VCaP (cell line): ENCODE data around the gene HAPLN1.
"Not testable (repeated sequence)": the region's sequence is repeated elsewhere in the genome, so short reads cannot be mapped to it uniquely, and the experiment has no call there.

ENCODE experiments used
- H3K27ac ChIP-seq: fragments of 450-650 bp; 2 replicates; pipeline ENCODE4 v1.5.1; 2017
- TF ChIP-seq, protein P1 (sequence below): fragments of 450-650 bp; conservative IDR thresholded peaks from 2 replicates; pipeline ENCODE4 v1.5.1; 2017; ENCODE audit warnings: mild to moderate bottlenecking, moderate library complexity

HAPLN1 gene

DNA sequence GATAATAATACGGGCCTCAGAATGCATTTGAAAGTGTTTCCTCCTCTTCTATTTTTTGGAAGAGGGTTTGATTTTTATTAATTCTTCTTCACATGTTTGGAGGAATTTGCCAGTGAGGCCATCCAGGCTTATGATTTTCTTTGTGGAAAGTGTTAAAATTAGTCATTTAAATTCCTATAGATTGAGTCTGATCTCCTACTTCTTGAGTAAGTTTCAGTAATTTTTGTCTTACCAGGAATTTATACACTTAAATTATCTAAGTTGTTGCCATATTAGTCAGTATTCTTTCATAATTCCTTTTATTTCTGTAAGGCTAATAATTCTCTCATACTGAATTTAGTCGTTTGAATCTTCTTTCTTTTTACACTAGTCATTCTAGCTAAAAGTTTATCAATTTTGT lies 25.2 kb upstream of the HAPLN1 start:
- TF ChIP-seq, protein P1, sequence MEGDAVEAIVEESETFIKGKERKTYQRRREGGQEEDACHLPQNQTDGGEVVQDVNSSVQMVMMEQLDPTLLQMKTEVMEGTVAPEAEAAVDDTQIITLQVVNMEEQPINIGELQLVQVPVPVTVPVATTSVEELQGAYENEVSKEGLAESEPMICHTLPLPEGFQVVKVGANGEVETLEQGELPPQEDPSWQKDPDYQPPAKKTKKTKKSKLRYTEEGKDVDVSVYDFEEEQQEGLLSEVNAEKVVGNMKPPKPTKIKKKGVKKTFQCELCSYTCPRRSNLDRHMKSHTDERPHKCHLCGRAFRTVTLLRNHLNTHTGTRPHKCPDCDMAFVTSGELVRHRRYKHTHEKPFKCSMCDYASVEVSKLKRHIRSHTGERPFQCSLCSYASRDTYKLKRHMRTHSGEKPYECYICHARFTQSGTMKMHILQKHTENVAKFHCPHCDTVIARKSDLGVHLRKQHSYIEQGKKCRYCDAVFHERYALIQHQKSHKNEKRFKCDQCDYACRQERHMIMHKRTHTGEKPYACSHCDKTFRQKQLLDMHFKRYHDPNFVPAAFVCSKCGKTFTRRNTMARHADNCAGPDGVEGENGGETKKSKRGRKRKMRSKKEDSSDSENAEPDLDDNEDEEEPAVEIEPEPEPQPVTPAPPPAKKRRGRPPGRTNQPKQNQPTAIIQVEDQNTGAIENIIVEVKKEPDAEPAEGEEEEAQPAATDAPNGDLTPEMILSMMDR = no peak
- H3K27ac ChIP-seq = no peak overlapping the region

DNA sequence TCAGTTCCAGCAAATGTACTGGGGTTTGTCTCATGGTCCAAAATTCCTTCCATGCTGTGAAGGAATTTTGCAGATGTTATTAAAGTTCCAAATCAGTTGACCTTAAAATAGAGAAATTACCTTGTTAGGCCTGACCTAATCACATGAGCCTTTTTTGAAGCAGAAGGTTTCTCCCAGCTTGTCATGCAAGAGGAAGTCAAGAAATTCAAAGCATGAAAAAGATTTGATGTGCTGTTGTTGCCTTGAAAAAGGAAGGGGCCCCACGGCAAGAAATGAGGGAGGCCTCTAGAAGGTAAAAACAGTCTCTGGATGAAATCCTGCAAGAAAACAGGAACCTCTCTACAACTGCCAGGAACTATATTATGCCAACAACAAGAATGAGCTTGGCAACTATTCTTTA lies 24.2 kb upstream of the HAPLN1 start:
- TF ChIP-seq, protein P1 = no peak
- no peak overlapping the region for H3K27ac ChIP-seq

DNA sequence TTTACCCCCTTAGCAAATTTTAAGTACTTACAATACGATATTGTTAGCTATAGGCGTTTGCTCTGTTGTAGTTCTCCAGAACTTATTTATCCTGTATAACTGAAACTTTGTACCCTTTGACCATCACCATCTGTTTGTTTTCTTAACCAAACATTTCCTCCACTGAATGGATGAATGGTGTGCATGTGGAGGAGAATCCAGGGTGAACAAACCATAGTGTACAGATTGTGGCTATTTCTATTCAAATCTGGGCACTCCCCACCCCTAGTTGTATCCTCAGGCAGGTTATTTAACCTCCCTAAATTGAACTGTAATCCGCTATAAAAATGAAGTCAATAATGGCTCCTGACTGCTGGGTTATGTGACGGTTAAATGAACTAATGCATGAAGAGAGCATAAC lies 21.4 kb upstream of the HAPLN1 start:
- H3K27ac ChIP-seq = no peak overlapping the region
- TF ChIP-seq, protein P1 = no peak

DNA sequence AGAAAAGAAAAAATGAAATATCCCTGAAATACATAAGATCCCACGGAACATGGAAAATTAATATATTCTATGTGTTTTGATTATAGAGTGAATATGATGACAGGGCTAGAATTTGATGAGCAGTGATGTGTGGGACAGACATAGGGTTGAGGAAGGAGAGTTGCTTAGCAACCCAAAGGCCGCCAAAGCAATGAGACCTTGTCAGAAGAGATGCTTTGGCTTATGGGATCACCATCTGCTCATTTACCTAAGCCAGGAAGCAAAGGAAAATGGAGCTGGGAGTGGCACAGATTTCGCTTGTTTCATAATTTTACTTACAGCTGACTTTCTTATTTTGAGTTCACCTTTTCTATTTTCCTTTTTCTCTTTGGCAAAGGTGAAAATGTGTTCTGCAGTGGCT lies 20.9 kb upstream of the HAPLN1 start:
- H3K27ac ChIP-seq = no peak overlapping the region
- TF ChIP-seq, protein P1 = no peak

DNA sequence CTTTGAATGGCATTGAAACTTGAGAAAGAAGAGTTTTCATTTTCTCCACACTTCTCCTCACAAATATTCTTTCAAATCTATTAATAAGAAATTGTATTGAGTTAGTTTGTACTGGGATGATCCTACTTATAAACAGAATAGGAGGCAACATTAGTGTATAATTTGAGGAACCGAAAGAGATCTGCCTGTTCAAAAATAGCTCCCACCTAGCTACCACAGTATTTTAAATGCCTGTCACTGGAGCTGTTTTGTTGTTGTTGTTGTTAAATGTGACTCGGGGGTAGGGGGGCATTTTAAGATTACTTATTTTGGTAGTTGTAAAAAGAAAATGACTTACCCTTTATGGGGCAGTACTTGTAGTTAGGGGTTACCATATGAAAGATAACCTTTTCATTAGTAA lies 20.1 kb upstream of the HAPLN1 start:
- TF ChIP-seq, protein P1 = no peak
- H3K27ac ChIP-seq = no peak overlapping the region

DNA sequence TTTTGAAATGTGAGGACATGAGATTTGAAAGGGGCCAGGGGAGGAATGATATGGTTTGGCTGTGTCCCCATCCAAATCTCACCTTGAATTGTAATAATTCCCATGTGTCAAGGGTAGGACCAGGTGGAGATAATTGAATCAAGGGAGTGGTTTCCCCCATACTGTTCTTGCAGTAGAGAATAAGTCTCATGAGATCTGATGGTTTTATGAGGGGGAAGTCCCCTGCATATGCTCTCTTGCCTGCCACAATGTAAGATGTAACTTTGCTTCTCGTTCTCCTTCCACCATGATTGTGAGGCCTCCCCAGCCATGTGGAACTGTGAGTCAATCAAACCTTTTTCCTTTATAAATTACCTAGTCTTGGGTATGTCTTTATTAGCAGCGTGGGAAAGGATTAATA lies 15.5 kb upstream of the HAPLN1 start:
- not testable (repeated sequence) for H3K27ac ChIP-seq

DNA sequence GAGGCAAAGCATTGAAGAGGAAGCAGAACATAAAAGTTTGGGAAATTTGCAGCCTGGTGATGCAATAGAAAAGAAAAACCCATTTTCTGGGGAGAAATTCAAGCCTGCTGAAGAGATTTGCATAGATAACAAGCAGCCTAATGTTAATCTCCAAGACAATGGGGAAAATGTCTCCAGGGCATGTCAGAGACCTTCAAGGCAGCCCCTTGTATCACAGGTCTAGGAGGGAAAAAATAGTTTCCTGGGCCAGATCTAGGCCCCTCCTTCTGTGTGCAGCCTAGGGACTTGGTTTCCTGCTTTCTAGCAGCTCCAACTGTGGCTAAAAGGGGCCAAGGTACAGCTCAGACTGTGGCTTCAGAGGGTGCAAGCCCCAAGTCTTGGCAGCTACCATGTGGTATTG lies 14.4 kb upstream of the HAPLN1 start:
- H3K27ac ChIP-seq = not testable (repeated sequence)

DNA sequence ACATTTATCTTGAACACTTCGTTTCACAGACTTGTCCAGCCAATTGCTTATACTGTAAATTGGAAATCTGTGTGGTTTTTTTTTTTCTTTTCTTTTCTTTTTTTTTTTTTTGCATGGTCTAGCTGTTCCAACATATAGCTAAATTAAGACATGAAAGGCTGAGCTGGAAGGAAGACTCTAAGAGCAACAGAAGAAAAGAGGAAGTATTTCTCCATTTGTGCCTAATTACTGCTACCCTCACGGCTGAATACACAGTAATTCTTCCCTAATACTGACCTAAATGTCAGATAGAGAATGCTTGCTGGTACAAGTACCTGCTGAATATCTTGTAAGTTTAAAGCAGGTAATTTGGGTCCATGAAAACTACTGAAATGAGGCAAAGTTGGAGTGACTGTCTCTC lies 11.0 kb upstream of the HAPLN1 start:
- H3K27ac ChIP-seq = no peak overlapping the region
- TF ChIP-seq, protein P1 = no peak

DNA sequence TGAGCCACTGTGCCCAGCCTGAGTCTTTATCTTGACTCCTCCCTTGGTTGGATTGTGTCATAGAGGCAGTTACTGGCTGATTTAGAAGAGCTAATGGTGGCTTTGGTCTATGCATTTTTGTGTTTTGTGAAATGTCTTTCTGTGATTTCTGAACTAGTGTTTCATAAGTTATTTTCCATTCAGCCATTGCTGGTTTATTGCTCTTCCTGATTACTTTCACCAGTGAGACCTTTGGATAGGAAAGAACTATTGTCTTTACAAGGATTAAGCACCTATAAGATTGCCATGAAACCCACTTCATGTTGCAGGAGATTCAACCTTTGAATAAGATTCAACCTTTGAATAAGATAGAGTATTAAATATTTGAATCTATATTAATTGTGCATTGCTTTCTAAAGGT lies 8.7 kb upstream of the HAPLN1 start:
- H3K27ac ChIP-seq = no peak overlapping the region
- TF ChIP-seq, protein P1 = no peak
